Activated CD4-positive, alpha-beta T cell treated with anti-CD3 and anti-CD28 coated beads, Interleukin-2, amount 10 ng/mL, durations not matched to agents 24 days and 14 days (primary cell): ENCODE data around the gene ALK. TPM values are rescaled to one million over a fixed set of nuclear protein-coding genes. Genes with fewer than 3 reads are reported as not detected.

Experiments used
- DNase-seq: peaks from one replicate; pipeline ENCODE4 v3.0.0; 2022
- H3K27ac Mint-ChIP-seq: one replicate; pipeline ENCODE4 v1.8.0; 2022; ENCODE audit warnings: mild to moderate bottlenecking, mixed read lengths
- H3K27me3 Mint-ChIP-seq: one replicate; pipeline ENCODE4 v1.8.0; 2022; ENCODE audit warnings: mixed read lengths
- H3K36me3 Mint-ChIP-seq: one replicate; pipeline ENCODE4 v1.8.0; 2022; ENCODE audit warnings: low read depth, mild to moderate bottlenecking, mixed read lengths
- H3K4me1 Mint-ChIP-seq: one replicate; pipeline ENCODE4 v1.8.0; 2021; ENCODE audit warnings: mixed read lengths
- H3K4me3 Mint-ChIP-seq: one replicate; pipeline ENCODE4 v1.8.0; 2022; ENCODE audit warnings: mild to moderate bottlenecking, moderate library complexity, mixed read lengths
- H3K9me3 Mint-ChIP-seq: one replicate; pipeline ENCODE4 v1.8.0; 2021; ENCODE audit warnings: mixed read lengths
- intact Hi-C: fragments of 100-400 bp; cut with micrococcal nuclease; formaldehyde crosslinking; loops from one replicate; pipeline ENCODE4 v1.15.1; 2023
- total RNA-seq: library from RNA; stranded (reverse); gene quantifications from 2 replicates; pipeline ENCODE4 v1.2.3, GENCODE V29; 2022

ALK gene
- total RNA-seq, 1 donor from 2014 or later: not detected

GRCh38 chr2:29610569-29610968, 310.8 kb downstream of the ALK start:
- DNase-seq: no peak
- intact Hi-C loops: no loop called here
- Mint-ChIP-seq H3K9me3 (no peaks in the 10 kb centered on the region), H3K27me3 (peaks cover 4% of the 10 kb centered on the region), H3K27ac (no peak overlapping the region), H3K4me1 (peaks cover 2% of the 10 kb centered on the region), H3K4me3 (no peak overlapping the region), H3K36me3 (no peaks in the 10 kb centered on the region)

GRCh38 chr2:29607038-29607420, 314.4 kb downstream of the ALK start:
- DNase-seq: no peak
- Mint-ChIP-seq H3K4me1 (peaks cover 2% of the 10 kb centered on the region), H3K9me3 (no peaks in the 10 kb centered on the region), H3K27me3 (peaks cover 4% of the 10 kb centered on the region), H3K27ac (no peak overlapping the region), H3K36me3 (no peaks in the 10 kb centered on the region), H3K4me3 (no peak overlapping the region)
- intact Hi-C loops: no loop called here

DNA sequence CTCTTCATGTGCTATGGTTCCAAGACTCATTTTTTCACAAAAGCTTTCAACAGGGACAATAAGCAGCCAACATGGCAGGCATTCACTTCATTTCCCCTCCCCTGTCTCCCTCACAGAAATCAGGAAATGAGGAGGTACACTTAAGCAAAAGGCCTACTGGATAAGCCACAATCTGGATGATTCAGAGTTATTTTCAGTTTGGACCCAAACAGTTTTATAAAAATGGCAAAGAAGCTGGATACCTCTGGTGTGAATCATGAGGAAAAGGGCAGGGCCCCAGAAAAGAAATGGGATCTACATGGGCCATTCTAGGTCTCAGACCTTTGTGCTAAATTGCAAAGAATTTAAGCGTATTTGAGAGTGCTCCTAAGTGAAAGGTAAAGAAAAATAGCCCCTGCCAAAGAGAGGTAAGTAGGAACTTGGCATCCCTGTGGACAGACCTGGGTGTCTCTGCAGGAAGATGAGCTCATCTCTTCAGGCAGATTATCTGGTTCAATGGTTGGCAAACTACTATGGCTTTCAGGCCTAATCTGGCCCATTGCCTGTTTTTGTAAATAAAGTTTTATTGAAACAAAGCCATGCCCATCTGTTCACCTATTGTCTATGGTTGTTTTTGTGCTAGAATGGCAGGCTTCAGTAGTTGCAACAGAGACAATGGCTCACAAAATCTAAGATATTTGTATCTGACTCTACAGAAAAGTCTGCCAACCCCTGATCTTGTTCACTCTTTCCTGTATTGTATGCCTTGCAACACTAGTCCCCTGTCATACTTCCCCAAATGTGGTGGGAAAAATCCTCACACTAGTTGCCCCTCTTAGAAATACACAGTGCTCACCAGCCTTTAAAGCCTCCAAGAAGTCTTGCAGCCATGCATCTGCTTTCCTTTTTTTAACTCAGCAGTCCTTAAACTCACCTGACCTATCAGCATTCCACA, 315.0 kb downstream of the ALK start:
- peaks cover 2% of the 10 kb centered on the region for H3K4me1 Mint-ChIP-seq

DNA sequence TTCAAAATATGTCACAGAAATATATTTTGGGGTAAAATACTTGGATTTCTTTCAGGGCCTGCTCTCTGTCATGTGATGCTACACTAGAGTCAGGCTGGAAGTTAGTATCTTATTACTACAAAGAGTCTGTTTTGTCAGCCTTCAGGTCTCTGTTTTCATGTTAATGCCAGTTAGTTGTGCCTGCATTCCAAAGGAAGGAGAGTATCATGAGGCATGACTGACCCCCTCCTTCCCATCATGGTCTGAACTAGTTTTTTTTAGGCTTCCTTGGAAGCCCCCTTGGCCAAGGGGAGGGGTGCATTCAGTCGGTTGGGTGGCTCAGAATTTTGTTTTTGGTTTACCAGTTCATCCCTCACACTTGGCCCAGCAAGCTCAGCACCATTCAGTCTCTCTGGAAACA, 318.0 kb downstream of the ALK start:
- Mint-ChIP-seq H3K36me3 (no peaks in the 10 kb centered on the region), H3K27me3 (peaks cover 5% of the 10 kb centered on the region), H3K27ac (no peak overlapping the region), H3K4me1 (peaks cover 2% of the 10 kb centered on the region), H3K9me3 (no peaks in the 10 kb centered on the region), H3K4me3 (no peak overlapping the region)
- DNase-seq: no peak
- intact Hi-C loops: no loop called here

More for the DNA sequence above, 315.0 kb downstream of the ALK start:
- intact Hi-C loops: no loop called here
- Mint-ChIP-seq H3K4me3 (no peak overlapping the region), H3K27me3 (peaks cover 4% of the 10 kb centered on the region), H3K27ac (no peak overlapping the region), H3K36me3 (no peaks in the 10 kb centered on the region), H3K9me3 (no peaks in the 10 kb centered on the region)
- no peak for DNase-seq

DNA sequence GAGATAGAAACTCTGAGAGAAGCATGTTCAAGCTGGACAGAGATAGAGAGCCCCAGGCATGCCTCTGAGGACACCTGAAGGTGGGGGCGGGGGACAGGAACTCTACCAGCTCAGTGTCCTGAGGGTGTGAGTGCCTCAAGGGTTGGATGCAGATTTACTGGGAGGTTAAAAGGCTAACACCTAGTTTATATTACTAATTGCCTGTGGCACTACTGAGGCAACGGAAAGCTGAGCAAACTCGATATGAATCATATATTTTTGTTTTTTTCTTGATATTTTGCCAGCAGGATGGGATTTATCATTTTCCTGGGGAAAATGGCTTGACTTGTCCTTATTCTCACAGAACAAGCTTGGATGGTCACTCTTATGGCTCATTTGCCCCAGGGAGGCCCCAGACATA, 319.5 kb downstream of the ALK start:
- Mint-ChIP-seq H3K4me1 (no peaks in the 10 kb centered on the region), H3K9me3 (no peaks in the 10 kb centered on the region), H3K4me3 (no peak overlapping the region), H3K27me3 (peaks cover 2% of the 10 kb centered on the region), H3K36me3 (no peaks in the 10 kb centered on the region), H3K27ac (no peak overlapping the region)
- intact Hi-C loops: no loop called here
- DNase-seq: no peak

GRCh38 chr2:29601321-29601720, 320.1 kb downstream of the ALK start:
- H3K9me3 Mint-ChIP-seq: no peaks in the 10 kb centered on the region
- no peak overlapping the region for H3K27ac Mint-ChIP-seq
- H3K4me3 Mint-ChIP-seq: no peak overlapping the region
- DNase-seq: no peak
- intact Hi-C loops: no loop called here
- H3K4me1 Mint-ChIP-seq: no peaks in the 10 kb centered on the region
- H3K36me3 Mint-ChIP-seq: no peaks in the 10 kb centered on the region
- H3K27me3 Mint-ChIP-seq: peaks cover 2% of the 10 kb centered on the region

DNA sequence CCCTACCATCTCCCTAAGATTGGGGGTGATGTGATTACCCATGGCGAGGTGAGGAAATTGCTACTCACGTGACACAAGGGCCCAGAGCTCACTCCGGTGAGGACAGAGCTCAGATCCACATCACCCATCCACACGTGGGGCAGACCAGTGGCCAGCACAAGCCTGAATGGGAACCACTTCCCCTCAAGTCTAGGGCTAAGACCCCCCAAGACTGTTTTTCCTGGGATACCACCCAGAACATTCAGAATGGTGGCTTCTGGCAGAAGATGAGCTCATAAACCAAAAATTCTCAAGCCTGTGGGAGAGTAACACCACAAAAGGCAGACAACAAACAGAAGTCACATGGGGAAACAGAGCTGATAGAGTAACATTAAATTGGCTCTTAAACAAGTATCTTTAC, 321.4 kb downstream of the ALK start:
- Mint-ChIP-seq H3K36me3 (no peaks in the 10 kb centered on the region), H3K4me3 (no peak overlapping the region), H3K9me3 (no peaks in the 10 kb centered on the region), H3K27me3 (peaks cover 2% of the 10 kb centered on the region), H3K27ac (no peak overlapping the region), H3K4me1 (no peaks in the 10 kb centered on the region)
- intact Hi-C loops: no loop called here
- DNase-seq: no peak

- Mint-ChIP-seq H3K27me3 (peaks cover 2% of the 10 kb centered on the region), H3K4me1 (no peaks in the 10 kb centered on the region), H3K9me3 (no peaks in the 10 kb centered on the region), H3K36me3 (no peaks in the 10 kb centered on the region), H3K4me3 (no peak overlapping the region), H3K27ac (no peak overlapping the region)
- DNase-seq: no peak
- intact Hi-C loops: no loop called here
These were observed 322.4 kb downstream of the ALK start for GRCh38 chr2:29598978-29599377.

GRCh38 chr2:29597035-29597434, 324.4 kb downstream of the ALK start:
- intact Hi-C loops: no loop called here
- H3K4me3 Mint-ChIP-seq: no peak overlapping the region
- DNase-seq: no peak
- peaks cover 2% of the 10 kb centered on the region for H3K27me3 Mint-ChIP-seq
- H3K9me3 Mint-ChIP-seq: no peaks in the 10 kb centered on the region
- no peak overlapping the region for H3K27ac Mint-ChIP-seq
- no peaks in the 10 kb centered on the region for H3K4me1 Mint-ChIP-seq
- no peaks in the 10 kb centered on the region for H3K36me3 Mint-ChIP-seq

DNA sequence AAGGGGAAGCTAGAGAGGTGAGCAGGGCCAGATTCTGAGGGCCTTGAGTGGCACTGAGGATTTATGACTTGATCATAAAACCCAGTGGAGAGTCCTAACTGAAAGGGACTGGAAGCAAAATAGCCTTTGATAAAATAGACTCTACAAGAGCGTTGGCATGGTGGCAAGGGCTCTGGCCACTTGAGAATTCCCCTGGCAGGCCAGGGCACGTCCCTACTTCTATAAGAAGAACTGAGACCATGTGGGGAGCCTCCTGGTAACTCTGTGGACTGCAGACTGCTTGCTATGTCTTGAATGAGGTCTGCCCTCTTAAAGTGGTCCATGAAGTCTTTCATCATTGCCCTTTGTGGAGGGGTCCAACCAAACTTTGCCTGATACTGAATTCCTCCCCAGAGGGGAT, 324.8 kb downstream of the ALK start:
- Mint-ChIP-seq H3K4me1 (no peaks in the 10 kb centered on the region), H3K4me3 (no peak overlapping the region), H3K9me3 (no peaks in the 10 kb centered on the region), H3K27ac (no peak overlapping the region), H3K27me3 (peaks cover 2% of the 10 kb centered on the region), H3K36me3 (no peaks in the 10 kb centered on the region)
- no peak for DNase-seq
- intact Hi-C loops: no loop called here

- Mint-ChIP-seq H3K9me3 (no peaks in the 10 kb centered on the region), H3K27me3 (no peaks in the 10 kb centered on the region), H3K4me3 (no peak overlapping the region), H3K4me1 (no peaks in the 10 kb centered on the region), H3K27ac (no peak overlapping the region), H3K36me3 (no peaks in the 10 kb centered on the region)
- intact Hi-C loops: no loop called here
- no peak for DNase-seq
These were observed 329.8 kb downstream of the ALK start for GRCh38 chr2:29591600-29591999.

- intact Hi-C loops: no loop called here
- Mint-ChIP-seq H3K27ac (no peak overlapping the region), H3K4me3 (no peak overlapping the region), H3K4me1 (no peaks in the 10 kb centered on the region), H3K9me3 (no peaks in the 10 kb centered on the region), H3K27me3 (no peaks in the 10 kb centered on the region), H3K36me3 (no peaks in the 10 kb centered on the region)
- DNase-seq: no peak
These were observed 331.2 kb downstream of the ALK start for GRCh38 chr2:29590211-29590610.

DNA sequence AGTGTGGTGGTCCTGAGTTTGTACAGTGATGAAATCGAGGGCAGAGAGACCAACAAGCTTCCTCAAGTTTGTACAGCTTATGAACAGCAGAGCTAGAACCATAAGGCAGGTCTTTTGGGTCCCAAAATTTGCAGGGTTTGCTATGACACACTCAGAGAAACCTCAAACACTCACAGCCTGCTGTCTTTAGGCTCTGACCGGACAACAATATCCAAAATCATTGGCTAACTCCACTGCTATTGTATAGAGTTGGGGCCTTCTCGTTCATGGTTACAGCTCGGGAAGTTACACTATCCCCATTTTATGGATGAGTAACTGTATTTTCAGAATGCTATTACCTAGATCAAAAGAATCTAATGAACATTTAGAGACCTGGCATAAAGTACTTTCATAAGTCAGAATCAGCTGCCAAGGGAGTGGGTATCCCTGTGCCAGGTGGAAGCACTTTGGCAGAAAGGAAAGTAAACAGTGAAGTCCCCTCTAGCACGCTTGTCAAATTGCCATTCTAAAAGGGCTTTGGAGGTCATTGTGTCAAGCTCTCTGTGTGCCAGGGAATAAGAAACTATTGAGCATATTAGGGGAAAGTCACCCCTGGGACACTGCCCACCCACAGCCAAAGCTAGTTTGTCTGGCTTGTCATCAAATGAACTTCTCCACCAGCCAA, 331.8 kb downstream of the ALK start:
- H3K27me3 Mint-ChIP-seq: no peaks in the 10 kb centered on the region
- no peak overlapping the region for H3K27ac Mint-ChIP-seq
- intact Hi-C loops: no loop called here
- H3K4me1 Mint-ChIP-seq: no peaks in the 10 kb centered on the region
- H3K36me3 Mint-ChIP-seq: no peaks in the 10 kb centered on the region
- H3K9me3 Mint-ChIP-seq: no peaks in the 10 kb centered on the region
- DNase-seq: no peak
- H3K4me3 Mint-ChIP-seq: no peak overlapping the region

DNA sequence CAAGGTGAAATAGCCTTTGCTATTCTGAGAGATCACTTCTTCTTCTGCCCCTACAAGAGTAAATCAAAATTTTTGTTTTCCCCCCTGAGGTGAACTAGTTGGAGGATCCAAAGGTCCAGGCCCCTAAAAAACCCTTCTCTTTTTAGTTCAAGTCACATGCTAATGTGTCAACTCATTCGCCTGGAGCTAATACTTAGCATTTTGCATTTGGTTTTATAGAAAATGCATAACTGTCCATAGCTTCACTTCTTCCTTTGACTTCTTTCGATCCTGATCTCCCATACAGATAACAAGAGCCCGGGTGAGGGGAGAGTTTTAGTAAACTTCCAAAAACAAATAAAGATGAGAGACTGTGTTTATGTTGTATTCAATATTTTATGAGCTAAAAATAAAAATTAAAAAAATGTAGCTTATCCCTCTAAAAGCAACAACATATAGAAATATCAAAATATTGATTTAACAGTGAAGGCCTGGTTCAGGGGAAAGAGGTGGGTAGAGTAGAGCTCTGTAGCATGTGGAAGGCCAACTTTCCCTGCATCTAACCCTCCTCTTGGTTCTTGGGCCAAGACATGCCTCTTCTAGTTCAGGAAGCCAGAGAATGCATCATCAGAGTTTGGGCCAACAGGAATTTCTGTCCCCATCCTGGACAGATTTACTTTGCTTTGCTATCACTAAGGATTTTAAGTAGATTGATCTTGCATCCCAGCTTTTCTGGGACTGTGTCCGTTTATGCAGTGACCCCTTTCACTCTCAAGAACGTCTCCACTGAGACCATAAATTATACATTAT, 333.8 kb downstream of the ALK start:
- Mint-ChIP-seq H3K4me1 (no peaks in the 10 kb centered on the region), H3K27me3 (no peaks in the 10 kb centered on the region), H3K36me3 (no peaks in the 10 kb centered on the region), H3K4me3 (no peak overlapping the region), H3K9me3 (no peaks in the 10 kb centered on the region), H3K27ac (no peak overlapping the region)
- intact Hi-C loops: no loop called here
- no peak for DNase-seq
